Mononuclear cell (primary cell): ENCODE measurements around the gene SORCS1. TPM values are rescaled to one million over a fixed set of nuclear protein-coding genes. Genes with fewer than 3 reads are reported as not detected.
"Not testable (repeated sequence)": the region's sequence is repeated elsewhere in the genome, so short reads cannot be mapped to it uniquely, and the experiment has no call there.

Experiments
- H3K27me3 ChIP-seq: 2 replicates; pipeline ENCODE4 v1.6.0; 2011; ENCODE audit warnings: low read length, control low read depth; ENCODE audit not compliant: insufficient read depth
- H3K4me1 ChIP-seq: 2 replicates; pipeline ENCODE4 v1.5.1; 2011; ENCODE audit warnings: mild to moderate bottlenecking, low read length, control low read depth; ENCODE audit not compliant: insufficient read depth
- H3K4me3 ChIP-seq: 2 replicates; pipeline ENCODE4 v1.5.1; 2011; ENCODE audit warnings: mild to moderate bottlenecking, low read length, moderate library complexity
- H3K9me3 ChIP-seq: 2 replicates; pipeline ENCODE4 v1.5.1; 2011; ENCODE audit warnings: low read depth, mild to moderate bottlenecking, control low read depth, low read length
- total RNA-seq: library from RNA; depleted of rRNA; stranded (reverse); fragments of >200 nt; gene quantifications from one replicate; pipeline ENCODE4 v1.2.3, GENCODE V29; 2012

Gene SORCS1
- total RNA-seq, 1 donor: 0.10 TPM

- Histone ChIP-seq H3K4me3 (no peak overlapping the region), H3K9me3 (no peaks in the 10 kb centered on the region), H3K4me1 (peaks cover 34% of the 10 kb centered on the region), H3K27me3 (no peaks in the 10 kb centered on the region)
These were observed 232.7 kb downstream of the SORCS1 start for GRCh38 chr10:106931853-106932249.

- no peaks in the 10 kb centered on the region for H3K9me3 ChIP-seq
- no peak overlapping the region for H3K4me3 ChIP-seq
- peaks cover 30% of the 10 kb centered on the region for H3K4me1 ChIP-seq
- no peaks in the 10 kb centered on the region for H3K27me3 ChIP-seq
These were observed 233.2 kb downstream of the SORCS1 start for GRCh38 chr10:106931159-106931852.

DNA sequence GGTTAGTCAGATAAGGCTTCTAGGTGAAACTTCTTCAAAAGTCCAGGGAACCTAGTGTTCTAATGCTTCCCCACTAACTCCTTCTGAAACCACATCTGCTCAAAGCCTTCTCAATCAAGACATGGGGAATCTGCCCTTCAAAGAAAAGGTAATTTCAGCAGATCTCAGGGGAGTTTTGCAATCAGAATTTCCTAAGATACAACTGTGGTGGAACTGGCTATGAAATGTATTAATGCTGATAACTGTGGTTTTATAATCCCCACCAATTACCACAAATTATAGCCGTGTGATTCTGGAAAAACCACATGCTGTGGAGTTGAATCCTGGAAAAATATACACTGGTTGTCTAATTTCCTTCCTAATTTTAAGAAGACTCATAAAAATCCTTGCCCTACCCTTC, 233.8 kb downstream of the SORCS1 start:
- no peaks in the 10 kb centered on the region for H3K9me3 ChIP-seq
- H3K4me1 ChIP-seq: peaks cover 24% of the 10 kb centered on the region
- no peak overlapping the region for H3K4me3 ChIP-seq
- no peaks in the 10 kb centered on the region for H3K27me3 ChIP-seq

- Histone ChIP-seq H3K9me3 (no peaks in the 10 kb centered on the region), H3K4me1 (peaks cover 17% of the 10 kb centered on the region), H3K27me3 (no peaks in the 10 kb centered on the region), H3K4me3 (no peak overlapping the region)
These were observed 235.1 kb downstream of the SORCS1 start for GRCh38 chr10:106929291-106929895.

DNA sequence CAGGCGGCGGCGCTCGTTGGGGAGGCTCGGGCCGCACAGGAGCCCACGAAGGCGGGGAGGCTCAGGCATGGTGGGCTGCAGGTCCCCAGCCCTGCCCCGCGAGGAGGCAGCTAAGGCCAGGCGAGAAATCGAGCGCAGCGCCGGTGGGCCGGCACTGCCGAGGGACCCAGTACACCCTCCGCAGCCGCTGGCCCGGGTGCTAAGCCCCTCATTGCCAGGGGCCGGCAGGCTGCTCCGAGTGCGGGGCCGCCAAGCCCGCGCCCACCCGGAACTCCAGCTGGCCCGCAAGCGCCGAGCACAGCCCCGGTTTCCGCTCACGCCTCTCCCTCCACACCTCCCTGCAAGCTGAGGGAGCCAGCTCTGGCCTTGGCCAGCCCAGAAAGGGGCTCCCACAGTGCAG, 236.4 kb downstream of the SORCS1 start:
- not testable (repeated sequence) for H3K27me3 ChIP-seq, H3K9me3 ChIP-seq
- H3K4me1 ChIP-seq: peaks cover 17% of the 10 kb centered on the region

DNA sequence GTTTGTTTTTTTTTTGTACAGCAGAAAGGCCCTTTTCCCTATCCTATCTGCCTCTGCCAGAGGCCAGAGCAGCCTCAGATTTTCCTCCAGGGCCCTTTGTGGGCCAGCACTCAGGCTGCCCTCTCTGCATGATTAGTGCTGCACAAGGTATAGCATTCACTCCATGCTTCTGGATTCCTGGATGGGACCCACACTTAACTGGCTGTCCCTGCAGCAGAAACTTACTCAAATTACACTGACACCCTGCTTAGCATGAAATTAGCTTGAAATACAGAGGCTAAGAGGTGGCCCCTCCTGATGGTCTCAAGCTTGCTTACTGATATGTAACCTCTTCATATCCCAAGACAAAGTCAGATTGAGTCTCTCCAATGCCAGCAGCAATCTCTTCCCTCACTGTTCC, 239.3 kb downstream of the SORCS1 start:
- Histone ChIP-seq H3K27me3 (no peaks in the 10 kb centered on the region), H3K9me3 (no peaks in the 10 kb centered on the region), H3K4me3 (no peak overlapping the region), H3K4me1 (peaks cover under 1% of the 10 kb centered on the region)

More for the DNA sequence above, 236.4 kb downstream of the SORCS1 start:
- H3K4me3 ChIP-seq: not testable (repeated sequence)

DNA sequence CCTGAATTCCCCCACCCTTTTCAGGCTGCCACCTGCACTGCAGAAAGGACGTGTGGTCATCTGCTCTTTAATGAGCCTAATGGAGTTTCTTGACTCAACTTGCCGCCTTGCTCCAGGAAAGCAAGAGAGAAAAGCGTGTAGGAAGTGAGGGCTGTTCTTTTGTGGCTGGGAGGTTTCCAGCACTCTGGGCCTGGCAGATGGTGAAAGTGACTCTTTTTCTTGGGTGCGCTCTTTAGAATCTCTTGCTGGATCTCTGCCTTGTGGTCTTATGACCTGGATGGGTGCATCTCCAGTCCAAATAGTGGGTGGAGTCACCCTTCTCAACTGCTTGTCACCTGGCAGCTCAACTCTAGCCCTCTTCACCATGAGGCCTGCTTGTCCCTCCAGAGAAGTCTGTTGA, 244.0 kb downstream of the SORCS1 start:
- H3K9me3 ChIP-seq: no peaks in the 10 kb centered on the region
- no peaks in the 10 kb centered on the region for H3K4me1 ChIP-seq
- H3K4me3 ChIP-seq: no peak overlapping the region
- no peaks in the 10 kb centered on the region for H3K27me3 ChIP-seq

- H3K27me3 ChIP-seq: no peaks in the 10 kb centered on the region
- H3K9me3 ChIP-seq: no peaks in the 10 kb centered on the region
- H3K4me1 ChIP-seq: no peaks in the 10 kb centered on the region
- H3K4me3 ChIP-seq: no peak overlapping the region
These were observed 244.6 kb downstream of the SORCS1 start for GRCh38 chr10:106919871-106920282.

DNA sequence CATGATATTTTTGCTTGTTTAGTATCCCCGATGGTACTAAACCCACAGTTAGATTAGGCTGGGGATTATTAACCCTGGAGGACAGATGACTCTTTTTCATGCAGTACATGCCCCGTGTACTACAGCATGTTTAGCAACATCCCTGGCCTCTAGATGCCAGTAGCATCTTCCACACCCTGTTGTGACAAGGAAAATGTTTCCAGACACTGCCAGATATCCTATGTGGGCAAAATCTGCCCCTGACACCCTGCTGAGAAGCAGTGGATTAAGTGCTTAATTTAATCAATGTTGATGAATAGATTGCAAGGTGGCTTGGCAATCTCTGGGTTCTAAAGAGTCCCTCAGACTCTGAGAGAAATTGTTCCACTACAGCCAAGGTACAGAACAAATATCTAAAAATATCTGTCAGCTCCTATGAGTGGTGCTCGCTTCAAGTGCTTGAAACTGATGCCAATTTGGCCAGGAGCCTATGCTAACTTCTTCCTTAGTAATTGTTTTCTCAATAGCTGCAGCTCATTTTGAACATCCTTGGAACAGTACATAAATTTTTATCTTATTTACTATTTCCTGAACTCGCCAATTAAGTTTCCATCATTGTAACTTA, 247.0 kb downstream of the SORCS1 start:
- Histone ChIP-seq H3K9me3 (no peaks in the 10 kb centered on the region), H3K4me1 (no peaks in the 10 kb centered on the region), H3K4me3 (no peak overlapping the region), H3K27me3 (no peaks in the 10 kb centered on the region)

- Histone ChIP-seq H3K27me3 (no peaks in the 10 kb centered on the region), H3K9me3 (no peaks in the 10 kb centered on the region), H3K4me1 (no peaks in the 10 kb centered on the region), H3K4me3 (no peak overlapping the region)
These were observed 250.5 kb downstream of the SORCS1 start for GRCh38 chr10:106914016-106914415.

DNA sequence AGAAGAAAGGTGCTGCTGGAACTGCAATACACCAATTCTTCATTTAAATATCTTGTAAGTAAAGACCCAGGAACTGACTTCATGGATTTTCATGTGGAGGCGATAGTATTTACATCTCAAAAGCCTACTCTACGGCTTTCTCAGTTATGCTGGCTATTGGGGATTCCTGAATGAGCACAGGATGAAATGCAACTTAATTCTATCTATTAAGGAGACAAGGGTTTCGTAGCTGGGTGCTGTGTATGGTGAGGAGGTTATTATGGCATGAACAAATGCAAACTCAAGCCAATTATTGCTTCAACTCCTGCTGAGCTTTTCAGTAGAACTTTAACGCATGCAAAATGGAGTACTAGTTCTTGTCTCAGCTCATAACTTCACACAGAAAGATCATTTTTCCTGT, 251.2 kb downstream of the SORCS1 start:
- Histone ChIP-seq H3K4me1 (no peaks in the 10 kb centered on the region), H3K4me3 (no peak overlapping the region)

DNA sequence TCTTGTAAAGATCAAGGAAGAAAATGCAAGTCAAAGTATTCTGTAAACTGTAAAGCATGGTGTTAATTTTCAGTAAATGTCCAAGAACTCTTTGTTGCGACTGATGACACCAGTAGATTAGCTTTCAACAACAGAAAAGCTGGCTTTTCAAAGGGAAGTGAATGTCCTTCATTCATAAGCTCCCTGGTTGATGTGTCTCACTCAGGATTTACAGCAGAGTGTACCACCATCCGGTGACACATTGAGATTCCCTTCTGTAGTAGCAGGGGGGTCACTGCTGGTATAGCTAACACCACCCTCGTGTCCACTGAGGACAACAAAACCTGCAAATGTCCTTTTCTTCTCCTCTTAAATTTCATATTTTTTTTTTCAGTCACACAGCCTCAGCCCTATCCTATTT, 253.4 kb downstream of the SORCS1 start:
- Histone ChIP-seq H3K4me1 (no peaks in the 10 kb centered on the region), H3K4me3 (no peak overlapping the region), H3K9me3 (no peaks in the 10 kb centered on the region), H3K27me3 (no peaks in the 10 kb centered on the region)

More for the DNA sequence above, 251.2 kb downstream of the SORCS1 start:
- H3K27me3 ChIP-seq: no peaks in the 10 kb centered on the region
- no peaks in the 10 kb centered on the region for H3K9me3 ChIP-seq

- no peaks in the 10 kb centered on the region for H3K9me3 ChIP-seq
- H3K27me3 ChIP-seq: no peaks in the 10 kb centered on the region
- H3K4me1 ChIP-seq: no peaks in the 10 kb centered on the region
- H3K4me3 ChIP-seq: no peak overlapping the region
These were observed 253.8 kb downstream of the SORCS1 start for GRCh38 chr10:106910666-106911065.

DNA sequence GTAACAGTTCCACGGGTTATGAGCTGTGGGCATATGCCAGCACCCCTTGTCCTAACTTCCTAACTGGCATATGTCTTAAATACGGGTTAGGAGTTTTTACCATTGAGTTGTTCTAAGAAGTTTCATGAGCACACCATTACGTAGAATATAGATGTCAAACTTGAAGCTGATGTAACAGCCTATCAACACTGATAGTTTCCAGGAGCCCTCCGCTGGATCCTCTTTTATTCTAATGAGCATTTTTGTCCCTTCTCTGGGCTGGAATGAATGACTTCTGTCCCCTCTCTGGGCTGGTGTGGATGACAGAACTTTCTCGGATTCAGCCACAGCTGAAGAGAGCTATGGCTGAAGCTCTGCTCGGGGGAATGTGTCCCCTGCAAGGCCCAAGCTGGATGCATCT, 256.3 kb downstream of the SORCS1 start:
- Histone ChIP-seq H3K4me3 (no peak overlapping the region), H3K9me3 (no peaks in the 10 kb centered on the region), H3K4me1 (no peaks in the 10 kb centered on the region), H3K27me3 (no peaks in the 10 kb centered on the region)

DNA sequence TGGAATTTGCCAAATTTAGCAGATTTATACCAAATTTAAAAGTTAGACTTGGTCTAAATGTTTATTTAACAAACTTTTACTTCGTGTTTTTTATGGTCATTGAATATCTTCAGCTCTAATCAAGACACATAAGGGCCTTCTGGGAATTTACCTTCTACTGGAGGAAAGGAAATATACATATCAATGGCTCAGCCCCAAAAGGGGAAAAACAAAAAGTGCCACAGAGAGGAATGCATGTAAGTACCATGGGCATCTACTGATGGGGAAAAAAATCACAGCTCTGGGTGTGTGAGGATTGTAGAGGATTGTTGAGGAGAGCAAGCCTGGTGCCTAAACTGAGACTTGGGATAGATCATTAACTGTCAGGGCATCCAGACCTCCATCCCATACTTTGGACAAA, 260.3 kb downstream of the SORCS1 start:
- Histone ChIP-seq H3K4me1 (no peaks in the 10 kb centered on the region), H3K4me3 (no peak overlapping the region), H3K27me3 (no peaks in the 10 kb centered on the region), H3K9me3 (no peaks in the 10 kb centered on the region)

GRCh38 chr10:106903180-106903579, 261.3 kb downstream of the SORCS1 start:
- H3K4me3 ChIP-seq: no peak overlapping the region
- no peaks in the 10 kb centered on the region for H3K9me3 ChIP-seq
- no peaks in the 10 kb centered on the region for H3K4me1 ChIP-seq
- H3K27me3 ChIP-seq: no peaks in the 10 kb centered on the region
